ENCODE measurements around the gene PHLDB1.

The PHLDB1 gene

DNA sequence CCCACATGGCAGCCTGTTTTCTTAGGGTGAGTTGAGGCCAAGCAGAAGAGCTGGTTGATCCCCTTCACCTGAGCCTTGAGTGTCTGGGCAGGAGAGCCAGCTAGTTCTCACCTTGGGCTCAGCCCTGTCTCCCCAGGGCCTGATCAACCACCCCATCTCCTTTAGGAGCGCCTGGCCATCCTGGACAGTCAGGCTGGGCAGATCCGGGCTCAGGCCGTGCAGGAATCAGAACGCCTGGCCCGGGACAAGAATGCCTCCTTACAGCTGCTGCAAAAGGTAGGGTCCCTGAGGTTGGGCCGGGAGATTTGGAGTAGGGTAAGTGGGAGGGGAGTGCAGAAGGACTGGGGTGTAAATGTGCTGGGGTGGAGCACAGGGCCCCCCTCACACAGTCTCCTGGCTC, 31.3 kb downstream of the PHLDB1 start:
- DNase-seq (ENCODE audit: low read depth in 3 of 3), result no peak

GRCh38 chr11:118639899-118640298, 32.5 kb downstream of the PHLDB1 start:
- DNase-seq (ENCODE audit: low read depth in 3 of 3), result no peak

- DNase-seq (ENCODE audit: low read depth in 3 of 3), result no peak
Observed at GRCh38 chr11:118640332-118641154, 33.1 kb downstream of the PHLDB1 start.

DNA sequence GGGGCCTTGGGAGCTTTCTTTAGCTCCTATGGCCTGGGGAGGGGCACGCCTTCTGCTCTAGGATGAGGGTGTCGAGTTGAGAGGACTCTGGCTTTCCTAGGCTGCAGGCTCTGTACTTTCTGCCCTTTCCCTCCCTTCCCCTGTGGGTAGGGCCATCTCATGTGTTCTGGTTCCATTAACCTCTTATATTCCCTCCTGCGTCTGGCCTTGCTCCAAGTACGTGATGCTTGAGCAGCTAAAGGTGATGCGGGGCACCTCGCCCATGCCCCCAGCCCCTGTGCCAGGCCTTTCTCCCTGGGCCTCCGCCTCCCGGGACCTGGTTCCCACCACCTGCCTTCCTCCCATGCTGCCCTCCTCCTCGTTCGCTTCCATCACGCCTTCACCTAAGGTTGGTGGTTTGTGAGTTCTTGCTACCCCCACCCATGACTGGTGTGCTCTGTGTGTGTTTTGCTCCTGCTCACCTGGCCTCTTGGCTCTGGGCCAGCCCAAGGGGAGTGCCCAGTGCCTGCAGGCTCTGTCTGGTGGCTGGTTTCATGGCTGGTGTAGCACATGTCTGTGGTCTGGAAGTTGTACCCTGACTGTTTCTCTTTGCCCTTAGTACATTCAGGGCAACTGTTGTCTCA, 34.1 kb downstream of the PHLDB1 start:
- DNase-seq (ENCODE audit: low read depth in 3 of 3), result no peak

- no peak for DNase-seq (ENCODE audit: low read depth in 3 of 3)
Observed at GRCh38 chr11:118643142-118643994, 36.0 kb downstream of the PHLDB1 start.

GRCh38 chr11:118643995-118644345, 36.6 kb downstream of the PHLDB1 start:
- no peak for DNase-seq (ENCODE audit: low read depth in 3 of 3)

GRCh38 chr11:118644496-118644895, 37.1 kb downstream of the PHLDB1 start:
- DNase-seq (ENCODE audit: low read depth in 3 of 3), result no peak

DNA sequence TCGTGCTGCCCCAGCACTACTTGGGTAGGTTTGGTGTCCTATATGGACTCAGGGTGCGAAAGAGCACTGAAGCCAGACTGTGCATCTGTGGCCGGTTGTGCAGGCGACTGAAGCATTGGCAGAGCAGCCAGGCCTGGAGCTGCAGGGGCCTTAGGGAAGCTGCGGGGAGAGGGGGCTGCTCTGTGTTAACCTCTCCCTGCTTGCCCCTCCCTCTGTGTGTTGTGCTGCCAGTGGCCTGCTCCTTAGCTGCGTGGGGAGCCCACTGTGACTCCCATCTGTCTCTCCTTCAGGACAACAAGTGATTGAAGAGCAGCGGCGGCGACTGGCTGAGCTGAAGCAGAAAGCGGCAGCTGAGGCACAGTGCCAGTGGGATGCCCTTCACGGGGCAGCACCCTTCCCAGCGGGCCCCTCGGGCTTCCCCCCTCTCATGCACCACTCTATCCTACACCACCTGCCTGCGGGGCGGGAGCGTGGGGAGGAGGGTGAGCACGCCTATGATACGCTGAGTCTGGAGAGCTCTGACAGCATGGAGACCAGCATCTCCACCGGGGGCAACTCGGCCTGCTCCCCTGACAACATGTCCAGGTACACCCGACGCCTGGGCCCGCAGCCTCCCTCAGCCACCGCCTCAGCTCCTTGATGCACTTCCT, 37.8 kb downstream of the PHLDB1 start:
- no peak for DNase-seq (ENCODE audit: low read depth in 3 of 3)

DNA sequence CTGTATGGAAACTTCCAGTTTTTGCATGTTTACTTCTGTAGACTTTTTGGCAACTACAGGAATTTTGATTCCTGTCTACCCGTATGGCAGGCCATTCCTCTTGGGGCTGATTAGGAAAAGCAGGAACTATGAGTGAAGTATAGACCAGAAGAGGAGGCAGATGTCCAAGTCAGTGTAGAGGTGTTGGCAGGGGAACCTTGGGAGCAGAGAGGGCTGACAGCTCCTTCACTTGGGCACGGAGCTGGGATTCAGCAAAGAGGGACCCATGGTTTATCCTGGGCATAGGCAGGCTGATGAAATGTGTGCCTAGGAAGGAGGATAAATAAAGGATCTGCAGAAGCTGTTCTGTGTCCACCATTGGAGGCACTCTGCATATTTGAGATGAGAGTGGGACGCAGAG, 39.0 kb downstream of the PHLDB1 start:
- no peak for DNase-seq (ENCODE audit: low read depth in 3 of 3)

GRCh38 chr11:118648291-118648690, 40.9 kb downstream of the PHLDB1 start:
- no peak for DNase-seq (ENCODE audit: low read depth in 3 of 3)

DNA sequence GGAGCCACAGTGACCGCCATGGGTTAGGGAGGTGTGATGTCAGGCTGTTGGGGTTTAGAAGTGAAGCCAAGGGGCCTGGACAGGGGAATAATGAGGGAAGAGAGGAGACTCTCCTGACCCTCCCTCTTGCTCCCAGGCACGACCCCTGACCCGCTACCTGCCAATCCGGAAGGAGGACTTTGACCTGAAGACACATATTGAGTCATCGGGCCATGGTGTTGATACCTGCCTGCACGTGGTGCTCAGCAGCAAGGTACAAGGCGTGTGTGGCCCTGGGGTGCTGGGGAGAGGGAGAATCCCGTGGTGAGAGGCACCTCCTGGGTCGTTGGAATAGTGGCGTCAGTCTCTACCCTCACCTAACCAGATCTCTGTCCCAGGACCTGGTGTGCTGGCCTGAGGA, 42.5 kb downstream of the PHLDB1 start:
- no peak for DNase-seq (ENCODE audit: low read depth in 3 of 3)

- DNase-seq (ENCODE audit: low read depth in 3 of 3), result no peak
Observed at GRCh38 chr11:118650366-118650765, 43.0 kb downstream of the PHLDB1 start.

DNA sequence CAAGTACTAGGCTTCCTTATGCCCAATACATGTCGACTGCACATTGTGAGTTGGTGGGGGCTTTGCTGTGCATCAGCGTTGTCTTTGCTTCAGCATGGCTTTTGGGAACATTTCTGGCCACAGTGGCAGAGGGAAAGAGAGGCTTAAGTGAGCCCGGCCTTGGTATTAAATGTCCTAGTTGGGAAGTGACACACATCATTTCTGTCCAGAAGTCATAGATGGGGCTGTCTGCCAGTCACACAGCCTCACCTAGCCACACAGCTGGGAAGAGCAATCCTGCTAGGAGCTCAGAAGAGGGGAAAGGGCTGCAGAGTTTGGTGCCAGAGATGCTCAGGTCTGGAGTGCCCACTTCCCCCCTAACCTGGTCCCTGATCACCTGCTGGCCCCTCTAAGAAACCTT, 44.4 kb downstream of the PHLDB1 start:
- no peak for DNase-seq (ENCODE audit: low read depth in 3 of 3)

- no peak for DNase-seq (ENCODE audit: low read depth in 3 of 3)
Observed at GRCh38 chr11:118652681-118653181, 45.3 kb downstream of the PHLDB1 start.

- DNase-seq (ENCODE audit: low read depth in 3 of 3), result no peak
Observed at GRCh38 chr11:118653684-118654390, 46.4 kb downstream of the PHLDB1 start.

DNA sequence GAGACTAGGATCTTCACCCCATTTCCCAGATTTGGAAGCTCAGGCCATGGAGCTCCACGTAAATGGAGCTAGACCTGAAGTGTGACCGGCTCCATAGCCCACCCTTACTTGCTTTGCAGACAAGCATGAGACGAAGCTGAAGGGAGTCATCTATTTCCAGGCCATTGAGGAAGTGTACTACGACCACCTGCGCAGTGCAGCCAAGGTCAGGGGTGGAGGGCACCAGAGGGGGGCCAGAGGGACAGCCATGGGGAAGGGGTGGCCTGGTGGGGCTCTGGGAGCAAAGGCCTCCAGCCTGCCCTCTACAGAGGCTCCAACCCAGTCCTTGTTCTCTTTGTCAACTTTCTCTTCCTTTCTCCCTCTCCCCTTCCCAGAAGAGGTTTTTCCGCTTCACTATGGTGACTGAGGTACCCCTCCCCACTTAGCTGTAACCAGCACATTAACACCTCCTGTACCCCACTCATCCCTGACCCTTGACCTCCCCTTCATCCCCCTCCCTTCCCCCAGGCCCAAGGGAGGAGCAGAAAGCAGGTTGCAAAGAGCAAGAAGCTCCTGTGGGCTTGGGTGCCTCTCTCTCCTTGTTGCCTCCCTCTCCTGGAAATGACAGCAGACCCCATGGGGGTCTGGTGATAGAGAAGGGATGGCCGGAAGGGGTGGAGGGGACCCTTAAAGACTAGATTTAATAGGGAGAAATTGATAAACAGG, 48.2 kb downstream of the PHLDB1 start:
- DNase-seq (ENCODE audit: low read depth in 3 of 3), result no peak

DNA sequence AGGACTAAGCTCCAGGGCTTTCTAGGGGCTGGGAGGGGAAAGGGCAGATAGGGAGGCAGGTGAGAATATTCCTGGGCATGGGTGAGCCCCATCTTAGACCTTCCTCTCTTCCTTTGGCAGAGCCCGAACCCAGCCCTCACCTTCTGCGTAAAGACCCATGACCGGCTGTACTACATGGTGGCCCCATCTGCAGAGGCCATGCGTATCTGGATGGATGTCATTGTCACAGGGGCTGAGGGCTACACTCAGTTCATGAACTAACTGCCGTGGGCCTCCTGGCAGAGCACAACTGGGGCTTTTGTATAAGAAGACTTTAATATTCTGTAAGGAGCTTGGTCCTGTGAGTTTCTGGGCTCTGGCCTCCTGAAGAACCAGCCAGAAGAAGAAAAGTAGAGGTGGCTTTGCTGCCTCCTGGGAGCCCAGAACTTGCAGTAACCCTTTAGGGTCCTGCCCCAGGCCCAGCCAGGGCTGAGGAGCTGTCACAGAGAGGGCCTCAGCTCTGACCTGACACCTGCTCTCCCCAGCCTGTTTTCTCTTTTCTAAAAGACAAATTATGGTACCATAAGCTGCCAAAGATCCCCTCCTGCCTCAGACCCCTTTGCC, 49.2 kb downstream of the PHLDB1 start:
- DNase-seq (ENCODE audit: low read depth in 3 of 3), result no peak

DNA sequence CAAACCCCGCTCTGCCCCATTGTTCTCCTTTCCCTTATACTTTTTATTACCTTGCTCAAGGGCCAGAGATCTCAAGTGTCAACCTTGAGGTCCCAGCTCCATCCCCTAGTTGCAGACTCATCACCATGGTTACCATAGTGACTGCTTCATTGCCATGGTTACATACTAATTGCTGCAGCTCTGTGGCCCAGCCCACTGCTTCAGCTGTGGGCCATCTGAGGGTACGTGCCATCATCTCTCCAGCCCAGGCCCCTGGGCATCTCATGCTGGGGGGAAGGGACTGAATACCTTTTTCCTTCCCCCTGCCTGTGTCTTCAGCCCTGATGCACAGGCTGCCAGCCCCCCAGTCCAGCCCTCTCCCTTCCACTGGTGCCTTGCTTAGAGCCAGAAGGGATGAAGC, 49.8 kb downstream of the PHLDB1 start:
- DNase-seq (ENCODE audit: low read depth in 3 of 3), result no peak

DNA sequence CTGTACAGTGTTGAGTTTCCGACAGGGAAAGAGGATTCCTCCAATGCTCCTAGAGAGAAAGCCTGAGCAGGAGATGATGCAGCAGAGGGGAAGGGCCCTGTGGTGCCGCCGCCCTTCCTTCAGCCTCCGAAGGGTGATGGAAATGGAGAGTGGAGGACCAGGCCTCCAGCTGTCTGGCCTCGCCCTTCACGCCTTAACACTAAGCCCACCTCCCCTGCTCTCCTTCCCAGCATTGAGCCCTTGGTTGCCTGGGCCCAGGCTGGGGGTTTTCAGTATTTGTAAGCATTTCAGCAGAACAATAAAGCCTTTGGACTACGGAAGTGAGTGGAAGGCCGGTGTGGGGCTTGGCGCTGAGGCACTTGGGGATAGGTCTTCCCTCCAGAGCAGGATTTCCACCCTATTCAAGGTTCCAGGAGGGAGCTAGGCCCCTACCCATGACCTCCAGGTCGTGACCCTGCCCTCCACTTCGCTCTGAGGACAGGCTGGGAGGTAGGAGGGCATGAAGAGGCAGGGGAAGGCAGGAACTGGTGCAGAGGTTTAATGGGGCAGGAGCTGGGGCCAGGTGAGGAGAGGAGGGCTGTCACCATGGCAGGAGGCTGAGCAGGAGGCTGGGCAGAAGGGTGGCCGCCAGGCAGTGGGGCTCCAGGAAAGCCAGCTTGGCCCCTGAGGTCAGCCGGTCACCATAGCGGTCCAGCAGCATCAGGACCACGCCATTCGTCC, 50.5 kb downstream of the PHLDB1 start:
- no peak for DNase-seq (ENCODE audit: low read depth in 3 of 3)
